K562 (cell line): Measurements from ENCODE around the gene PIK3C2B. TPM values are rescaled to one million over a fixed set of nuclear protein-coding genes. Genes with fewer than 3 reads are reported as not detected.

Experiments used
- ATAC-seq: fragments of 200-7000 bp; cut with Tn5 transposase; 3 replicates; pipeline ENCODE4 v1.9.1; 2020; ENCODE audit warnings: moderate library complexity
- BruUV-seq: library from RNA; stranded (reverse); fragments of 400-500 nt; replicated peaks from 2 replicates; lab custom pipeline; 2021; lab: Mats Ljungman, UMichigan
- CTCF ChIA-PET: fragments of 300-600 bp; formaldehyde crosslinking; extraction: SDS; loops from one replicate; lab custom pipeline; 2021; ENCODE audit warnings: low intra/inter-chr PET ratio; lab: Yijun Ruan, JAX
- POLR2A ChIA-PET: fragments of 300-600, 350-650 bp; sonication (Branson Sonifier 250); formaldehyde crosslinking; extraction: SDS; loops from one replicate; lab custom pipeline; 2021; ENCODE audit warnings: antibody characterized with exemption, inconsistent platforms; lab: Yijun Ruan, JAX
- DNase-seq, 4 experiments: peaks; one replicate each; pipeline versions ENCODE4 v3.0.0 to v3.0.0-alpha.2; 2011 to 2018; ENCODE audit warnings: low spot score in 3 of 4, mixed read lengths in 3 of 4; ENCODE audit errors: extremely low read depth in 1 of 4
- FAIRE-seq: peaks from 2 replicates; lab custom pipeline; 2011; peaks lifted over from hg19 to GRCh38; lab: Jason Lieb, UNC
- H2AFZ ChIP-seq: 2 replicates; pipeline ENCODE4 v1.6.0; 2011; ENCODE audit warnings: low read depth, low read length, control low read depth, inconsistent platforms
- H3K27ac ChIP-seq: fragments of 200-600 bp; 3 replicates; pipeline ENCODE4 v1.8.0; 2011; ENCODE audit warnings: low read depth, mild to moderate bottlenecking, control low read depth, inconsistent platforms, low read length, moderate library complexity, mixed read lengths; ENCODE audit errors: extremely low read depth
- H3K27me3 ChIP-seq, 2 experiments: fragments of 300-600 bp in 1 of 2; 2 replicates in 1 of 2; 3 replicates in 1 of 2; pipeline versions ENCODE4 v1.6.0 to v1.8.0; 2011; ENCODE audit warnings: inconsistent platforms in 2 of 2, low read length in 2 of 2, mild to moderate bottlenecking in 1 of 2, mixed read lengths in 1 of 2, moderate library complexity in 1 of 2; ENCODE audit not compliant: control insufficient read depth in 2 of 2, insufficient read depth in 2 of 2
- H3K36me3 ChIP-seq: fragments of 300-600 bp; 3 replicates; pipeline ENCODE4 v1.8.0; 2011; ENCODE audit warnings: mild to moderate bottlenecking, low read length, inconsistent platforms; ENCODE audit not compliant: control insufficient read depth, insufficient read depth
- H3K4me1 ChIP-seq, 2 experiments: fragments of 200-600 bp in 1 of 2; replicated peaks in 1 of 2; 2 replicates in 1 of 2; 3 replicates in 1 of 2; pipeline versions ENCODE4 v1.5.1 to v1.8.0; 2011; ENCODE audit warnings: inconsistent platforms in 2 of 2, low read length in 2 of 2, mild to moderate bottlenecking in 1 of 2, mixed read lengths in 1 of 2, moderate library complexity in 1 of 2; ENCODE audit not compliant: control insufficient read depth in 2 of 2, insufficient read depth in 2 of 2
- H3K4me2 ChIP-seq: 2 replicates; pipeline ENCODE4 v1.6.1; 2011; ENCODE audit warnings: low read length, control low read depth, inconsistent platforms, mixed read lengths; ENCODE audit not compliant: insufficient read depth
- H3K4me3 ChIP-seq: fragments of 200-600 bp; sonication (generic), shearing (Covaris generic); 2 replicates; pipeline ENCODE4 v1.5.1; 2016; ENCODE audit warnings: control low read depth, inconsistent platforms
- H3K79me2 ChIP-seq: fragments of 200-600 bp; 3 replicates; pipeline ENCODE4 v1.8.0; 2011; ENCODE audit warnings: low read length, inconsistent platforms; ENCODE audit not compliant: control insufficient read depth, insufficient read depth
- H3K9ac ChIP-seq, 2 experiments: 2 replicates each; pipeline versions ENCODE4 v1.6.0 to v1.6.1; 2011; ENCODE audit warnings: low read depth in 2 of 2, low read length in 2 of 2, control low read depth in 1 of 2, inconsistent platforms in 1 of 2, mild to moderate bottlenecking in 1 of 2, mixed read lengths in 1 of 2; ENCODE audit not compliant: insufficient read depth in 1 of 2
- H3K9me1 ChIP-seq: one replicate; pipeline ENCODE4 v1.6.0; 2011; ENCODE audit warnings: inconsistent platforms, mild to moderate bottlenecking, low read length, moderate library complexity; ENCODE audit not compliant: control insufficient read depth, insufficient read depth
- H3K9me3 ChIP-seq: replicated peaks from 2 replicates; pipeline ENCODE4 v1.5.1; 2011; ENCODE audit warnings: low read depth, low read length, inconsistent platforms; ENCODE audit not compliant: control insufficient read depth, insufficient read depth
- H4K20me1 ChIP-seq: replicated peaks from 2 replicates; pipeline ENCODE4 v1.6.1; 2011; ENCODE audit warnings: low read length, inconsistent platforms, mixed read lengths; ENCODE audit not compliant: control insufficient read depth, insufficient read depth
- ELF1 ChIP-seq: fragments of 200-800 bp; sonication (Bioruptor generic); IDR thresholded peaks from 2 replicates; pipeline ENCODE4 v1.6.1; 2016; ENCODE audit warnings: missing genetic modification characterization, missing compliant biosample characterization
- PPARD ChIP-seq: fragments of 250-450 bp; sonication (Bioruptor Pico); IDR thresholded peaks from 2 replicates; pipeline ENCODE4 v1.8.0; 2022; ENCODE audit warnings: inconsistent platforms, mild to moderate bottlenecking, moderate library complexity
- ZNF436 ChIP-seq: fragments of 250-450, 450-650 bp; sonication (Bioruptor Pico); formaldehyde crosslinking; IDR thresholded peaks from 2 replicates; pipeline ENCODE4 v1.7.0; 2020; ENCODE audit warnings: mild to moderate bottlenecking
- WGBS: fragments of 100-300 bp; shearing (Covaris generic); methylation state at CpG from one replicate; pipeline ENCODE4 v1.1.6; 2016; ENCODE audit warnings: low coverage, mixed read lengths; ENCODE audit not compliant: insufficient coverage; ENCODE audit errors: missing lambda C conversion rate; 5-methylcytosine and 5-hydroxymethylcytosine counted together
- in situ Hi-C: fragments of 300-500 bp; cut with MboI; formaldehyde crosslinking; loops from 4 replicates; pipeline ENCODE4 v1.15.0; 2018; ENCODE audit warnings: inconsistent platforms, mixed read lengths
- intact Hi-C: fragments of 100-400 bp; cut with micrococcal nuclease; formaldehyde crosslinking; loops from 2 replicates; pipeline ENCODE4 v1.14.2; 2022
- polyA plus RNA-seq, 8 experiments: library from polyadenylated mRNA; depleted of rRNA in 4 of 8; stranded (reverse) in 5 of 8; unstranded in 3 of 8; fragments of >200 nt; fragmentation: Nextera tagmentation in 2 of 8; fragmentation: Illumina TruSeq in 1 of 8; extraction: Ambion mirVana in 2 of 8; extraction: Trizol in 1 of 8; gene quantifications; 2 replicates each; pipeline versions ENCODE4 v1.2.1 to v1.2.3, GENCODE V29; 2011 to 2014; ENCODE audit warnings: inconsistent platforms in 1 of 8, missing spikeins in 1 of 8
- total RNA-seq, 7 experiments: library from RNA; depleted of rRNA in 6 of 7; stranded (reverse); fragments of >200 nt in 6 of 7; fragmentation: Illumina TruSeq in 2 of 7; extraction: Trizol in 2 of 7; gene quantifications; 2 replicates each; pipeline versions ENCODE4 v1.2.1 to v1.2.3, GENCODE V29; 2011 to 2021; ENCODE audit warnings: low replicate concordance in 1 of 7

PIK3C2B gene
- total and polyA plus RNA-seq, 9 of the 15 experiments (the other 6 are each of a cell fraction or from before 2014, with no cell fraction given) = 0.10 to 2.9 (median 0.72) TPM

GRCh38 chr1:204447190-204447589 is 47.4 kb downstream of the PIK3C2B start:
- H3K4me1 ChIP-seq = peaks cover 0 to 4% of the 10 kb centered on the region in 2 experiments; a peak in 1 of 5 replicates
- CTCF ChIA-PET = interaction anchor here (1.8 to 4.0 kb wide), 3 partner anchors 47 to 360 kb away, joined by 13 to 29 read pairs (median 26); partner anchors contain the start of gene PIK3C2B
- H4K20me1 ChIP-seq = 0 out of 2 replicates have a peak, but pooled peaks cover 6% of the 10 kb centered on the region
- DNase-seq (no peak), ATAC-seq (no peak), FAIRE-seq (no peak)
- H2AFZ ChIP-seq = no peak overlapping the region
- no TSS peak for BruUV-seq
- 15% methylated on average over 6 of the region's 6 CpGs for WGBS
- in situ Hi-C loops = loop anchor here (5.0 kb wide), 1 partner anchor 55 kb away; no protein-coding TSS in a partner anchor
- H3K9me1 ChIP-seq = no peaks in the 10 kb centered on the region
- H3K9me3 ChIP-seq = no peaks in the 10 kb centered on the region
- no peaks in the 10 kb centered on the region for H3K79me2 ChIP-seq
- no peak overlapping the region for H3K9ac ChIP-seq
- no peak overlapping the region for H3K27ac ChIP-seq
- peaks cover 13 to 56% of the 10 kb centered on the region in 2 experiments; a peak in 4 of 5 replicates for H3K27me3 ChIP-seq
- H3K4me2 ChIP-seq = no peak overlapping the region
- TF ChIP-seq ELF1 (no peak), PPARD (CRISPR knock-in tag) (no peak), ZNF436 (CRISPR knock-in tag) (no peak)
- POLR2A ChIA-PET = interaction anchor here (0.5 to 1.9 kb wide), 8 partner anchors 9 to 849 kb away, joined by 3 to 7 read pairs (median 4); partner anchors contain the start of gene PIK3C2B
- H3K36me3 ChIP-seq = no peaks in the 10 kb centered on the region; the same call in 2 of the 3 replicates
- no peak overlapping the region for H3K4me3 ChIP-seq
- intact Hi-C loops = loop anchor here (2.0 kb wide), 1 partner anchor 48 kb away; the partner anchor contains the start of gene PIK3C2B
